ENCODE results near the gene NDST1. TPM values are rescaled to one million over a fixed set of nuclear protein-coding genes. Genes with fewer than 3 reads are reported as not detected.
"Not testable (repeated sequence)": the region's sequence is repeated elsewhere in the genome, so short reads cannot be mapped to it uniquely, and the experiment has no call there.

Gene NDST1
- total RNA-seq, 1 donor from 2014 or later, result 228 TPM

- peaks cover 82% of the 10 kb centered on the region for H3K4me1 Mint-ChIP-seq (ENCODE audit: low read depth)
- no peaks in the 10 kb centered on the region for H3K27me3 Mint-ChIP-seq (ENCODE audit: low read depth)
- H3K4me3 Mint-ChIP-seq (ENCODE audit: unreplicated experiment), result peak overlapping the region; percentile 12
- TF ChIP-seq, protein P1, sequence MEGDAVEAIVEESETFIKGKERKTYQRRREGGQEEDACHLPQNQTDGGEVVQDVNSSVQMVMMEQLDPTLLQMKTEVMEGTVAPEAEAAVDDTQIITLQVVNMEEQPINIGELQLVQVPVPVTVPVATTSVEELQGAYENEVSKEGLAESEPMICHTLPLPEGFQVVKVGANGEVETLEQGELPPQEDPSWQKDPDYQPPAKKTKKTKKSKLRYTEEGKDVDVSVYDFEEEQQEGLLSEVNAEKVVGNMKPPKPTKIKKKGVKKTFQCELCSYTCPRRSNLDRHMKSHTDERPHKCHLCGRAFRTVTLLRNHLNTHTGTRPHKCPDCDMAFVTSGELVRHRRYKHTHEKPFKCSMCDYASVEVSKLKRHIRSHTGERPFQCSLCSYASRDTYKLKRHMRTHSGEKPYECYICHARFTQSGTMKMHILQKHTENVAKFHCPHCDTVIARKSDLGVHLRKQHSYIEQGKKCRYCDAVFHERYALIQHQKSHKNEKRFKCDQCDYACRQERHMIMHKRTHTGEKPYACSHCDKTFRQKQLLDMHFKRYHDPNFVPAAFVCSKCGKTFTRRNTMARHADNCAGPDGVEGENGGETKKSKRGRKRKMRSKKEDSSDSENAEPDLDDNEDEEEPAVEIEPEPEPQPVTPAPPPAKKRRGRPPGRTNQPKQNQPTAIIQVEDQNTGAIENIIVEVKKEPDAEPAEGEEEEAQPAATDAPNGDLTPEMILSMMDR (IDR thresholded peaks at IDR 0.05), result no peak
- H3K36me3 Mint-ChIP-seq (ENCODE audit: low read depth), result peaks cover 7% of the 10 kb centered on the region
- H3K9me3 Mint-ChIP-seq (ENCODE audit: low read depth), result no peaks in the 10 kb centered on the region
- peak overlapping the region; percentile 95 for H3K27ac Mint-ChIP-seq (ENCODE audit: unreplicated experiment)
- DNase-seq (ENCODE audit: low spot score), result no peak
These were observed 9.6 kb downstream of the NDST1 start for GRCh38 chr5:150517272-150518152.

DNA sequence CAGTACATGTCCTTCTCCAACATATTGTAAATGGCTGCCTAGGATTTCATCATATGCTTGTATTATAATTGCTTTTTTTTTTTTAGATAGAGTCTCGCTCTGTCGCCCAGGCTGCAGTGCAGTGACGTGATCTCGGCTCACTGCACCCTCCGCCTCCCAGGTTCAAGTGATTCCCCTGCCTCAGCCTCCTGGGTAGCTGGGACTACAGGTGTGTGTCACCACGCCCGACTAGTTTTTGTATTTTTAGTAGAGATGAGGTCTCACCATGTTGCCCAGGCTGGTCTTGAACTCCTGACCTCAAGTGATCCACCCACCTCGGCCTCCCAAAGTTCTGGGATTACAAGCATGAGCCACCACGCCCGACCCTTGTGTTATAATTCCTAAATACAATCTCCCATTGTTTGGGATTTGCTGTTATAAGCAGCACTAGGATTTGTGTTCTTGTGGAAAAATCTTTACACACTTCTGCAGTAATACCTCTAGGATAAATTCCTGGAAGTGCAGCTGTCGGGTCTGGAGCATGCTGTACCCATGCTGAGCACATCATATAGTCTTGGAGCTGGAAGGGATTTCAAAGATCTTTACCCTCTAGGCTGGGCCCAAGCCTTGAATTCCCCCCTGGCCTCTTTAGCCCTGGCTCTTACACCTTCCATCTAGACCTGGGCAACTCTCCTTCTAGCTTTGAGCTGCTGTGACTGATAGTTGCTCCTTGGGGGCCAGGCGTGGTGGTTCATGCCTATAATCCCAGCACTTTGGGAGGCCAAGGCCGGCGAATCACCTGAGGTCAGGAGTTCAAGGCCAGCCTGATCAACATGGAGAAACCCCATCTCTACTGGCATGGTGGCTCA lies 11.0 kb downstream of the NDST1 start:
- not testable (repeated sequence) for H3K9me3 Mint-ChIP-seq (ENCODE audit: low read depth); DNase-seq (ENCODE audit: low spot score); H3K27me3 Mint-ChIP-seq (ENCODE audit: low read depth); H3K4me3 Mint-ChIP-seq (ENCODE audit: unreplicated experiment)
- Mint-ChIP-seq H3K36me3 (ENCODE audit: low read depth) (peaks cover 14% of the 10 kb centered on the region), H3K27ac (ENCODE audit: unreplicated experiment) (peak overlapping the region; percentile 95), H3K4me1 (ENCODE audit: low read depth) (peaks cover 83% of the 10 kb centered on the region)

DNA sequence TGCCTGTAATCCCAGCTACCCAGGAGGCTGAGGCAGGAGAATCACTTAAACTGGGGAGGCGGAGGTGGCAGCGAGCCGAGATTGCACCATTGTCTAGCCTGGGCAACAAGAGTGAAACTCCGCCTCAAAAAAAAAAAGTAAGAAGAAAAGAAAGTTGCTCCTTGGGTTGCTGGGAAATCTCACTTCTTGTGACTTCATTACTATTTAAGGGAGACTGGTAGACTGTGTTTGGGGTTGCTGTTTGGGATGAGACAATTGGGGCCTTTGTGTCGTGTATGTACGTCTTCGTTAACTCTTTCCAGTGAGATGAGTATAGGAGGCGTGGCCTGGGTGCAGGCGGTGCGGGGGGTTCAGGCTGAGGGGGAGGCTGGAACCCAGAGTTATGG lies 11.6 kb downstream of the NDST1 start:
- peak overlapping the region; percentile 74 for H3K27ac Mint-ChIP-seq (ENCODE audit: unreplicated experiment)
- H3K9me3 Mint-ChIP-seq (ENCODE audit: low read depth), result no peaks in the 10 kb centered on the region
- peaks cover 14% of the 10 kb centered on the region for H3K36me3 Mint-ChIP-seq (ENCODE audit: low read depth)
- H3K27me3 Mint-ChIP-seq (ENCODE audit: low read depth), result no peaks in the 10 kb centered on the region
- no peak overlapping the region for H3K4me3 Mint-ChIP-seq (ENCODE audit: unreplicated experiment)
- no peak for DNase-seq (ENCODE audit: low spot score)
- TF ChIP-seq, protein P1 (IDR thresholded peaks at IDR 0.05), result no peak
- peaks cover 81% of the 10 kb centered on the region for H3K4me1 Mint-ChIP-seq (ENCODE audit: low read depth)

DNA sequence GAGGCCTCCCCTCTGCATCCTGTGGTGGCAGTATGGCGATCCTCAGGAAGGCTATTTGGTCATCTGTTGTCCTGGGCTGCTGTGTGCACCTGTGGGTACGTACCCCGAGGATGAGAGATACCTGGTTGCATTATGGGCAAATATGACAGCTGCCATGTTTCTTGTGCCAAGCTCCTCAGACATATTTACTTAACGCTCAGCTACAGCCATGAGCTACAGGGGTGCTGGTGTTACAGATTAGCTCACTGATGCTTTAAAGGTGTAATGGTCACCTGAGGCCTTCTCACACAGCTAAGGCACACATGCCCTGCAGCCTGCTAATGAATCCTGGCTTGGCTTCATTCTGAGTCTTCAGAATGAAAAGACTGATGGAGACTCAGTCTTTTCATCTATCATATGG lies 12.0 kb downstream of the NDST1 start:
- no peak overlapping the region for H3K4me3 Mint-ChIP-seq (ENCODE audit: unreplicated experiment)
- DNase-seq (ENCODE audit: low spot score), result no peak
- H3K9me3 Mint-ChIP-seq (ENCODE audit: low read depth), result no peaks in the 10 kb centered on the region
- H3K4me1 Mint-ChIP-seq (ENCODE audit: low read depth), result peaks cover 80% of the 10 kb centered on the region
- H3K27me3 Mint-ChIP-seq (ENCODE audit: low read depth), result no peaks in the 10 kb centered on the region
- TF ChIP-seq, protein P1 (IDR thresholded peaks at IDR 0.05), result no peak
- peak overlapping the region; percentile 74 for H3K27ac Mint-ChIP-seq (ENCODE audit: unreplicated experiment)
- peaks cover 14% of the 10 kb centered on the region for H3K36me3 Mint-ChIP-seq (ENCODE audit: low read depth)

DNA sequence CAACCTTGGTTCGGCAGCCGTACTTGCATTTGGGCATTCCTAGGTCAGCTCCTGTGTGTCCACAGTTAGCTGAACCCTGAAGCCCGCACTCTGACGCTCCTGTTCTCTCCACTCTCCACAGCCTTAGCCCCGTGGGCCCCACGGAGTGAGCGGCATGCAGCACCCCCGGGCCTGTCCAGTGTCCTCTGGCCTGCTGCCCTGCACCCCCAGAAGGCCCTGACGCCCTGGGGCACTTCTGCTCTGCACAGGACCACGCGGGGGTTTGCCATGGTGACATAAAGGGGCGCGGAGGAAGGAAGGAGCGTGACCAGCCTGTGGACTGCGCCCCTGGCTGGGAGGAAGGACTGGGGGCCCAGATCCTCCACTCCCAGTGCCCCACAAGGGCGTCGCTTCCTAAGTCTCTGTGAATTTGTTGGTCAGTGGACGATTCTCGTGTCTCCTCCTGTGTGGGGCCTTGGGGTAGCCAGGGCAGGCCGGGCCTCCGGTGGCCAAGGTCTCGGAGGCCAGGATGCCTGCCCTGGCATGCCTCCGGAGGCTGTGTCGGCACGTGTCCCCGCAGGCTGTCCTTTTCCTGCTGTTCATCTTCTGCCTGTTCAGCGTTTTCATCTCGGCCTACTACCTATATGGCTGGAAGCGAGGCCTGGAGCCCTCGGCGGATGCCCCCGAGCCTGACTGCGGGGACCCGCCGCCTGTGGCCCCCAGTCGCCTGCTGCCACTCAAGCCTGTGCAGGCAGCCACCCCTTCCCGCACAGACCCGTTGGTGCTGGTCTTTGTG lies 13.0 kb downstream of the NDST1 start:
- H3K36me3 Mint-ChIP-seq (ENCODE audit: low read depth), result peaks cover 14% of the 10 kb centered on the region
- H3K27me3 Mint-ChIP-seq (ENCODE audit: low read depth), result no peaks in the 10 kb centered on the region
- no peak overlapping the region for H3K4me3 Mint-ChIP-seq (ENCODE audit: unreplicated experiment)
- no peak for DNase-seq (ENCODE audit: low spot score)
- H3K27ac Mint-ChIP-seq (ENCODE audit: unreplicated experiment), result peak overlapping the region; percentile 36
- TF ChIP-seq, protein P1 (IDR thresholded peaks at IDR 0.05), result no peak
- peaks cover 81% of the 10 kb centered on the region for H3K4me1 Mint-ChIP-seq (ENCODE audit: low read depth)
- H3K9me3 Mint-ChIP-seq (ENCODE audit: low read depth), result no peaks in the 10 kb centered on the region

All from chondrocyte (in vitro differentiated cells).